GM21619 (cell line): ENCODE measurements around the gene SIGLEC9.
A peak's percentile ranks its signal among the peaks of the same experiment; 100 is the strongest.

Experiments used
- ATAC-seq: cut with Tn5 transposase; IDR thresholded peaks from one replicate; pipeline ENCODE4 v1.9.1; 2021; ENCODE audit not compliant: unreplicated experiment

Gene SIGLEC9

GRCh38 chr19:51096473-51097165, 28.1 kb upstream of the SIGLEC9 start:
- ATAC-seq: no peak

- no peak for ATAC-seq
These were observed 27.5 kb upstream of the SIGLEC9 start for GRCh38 chr19:51097166-51097738.

DNA sequence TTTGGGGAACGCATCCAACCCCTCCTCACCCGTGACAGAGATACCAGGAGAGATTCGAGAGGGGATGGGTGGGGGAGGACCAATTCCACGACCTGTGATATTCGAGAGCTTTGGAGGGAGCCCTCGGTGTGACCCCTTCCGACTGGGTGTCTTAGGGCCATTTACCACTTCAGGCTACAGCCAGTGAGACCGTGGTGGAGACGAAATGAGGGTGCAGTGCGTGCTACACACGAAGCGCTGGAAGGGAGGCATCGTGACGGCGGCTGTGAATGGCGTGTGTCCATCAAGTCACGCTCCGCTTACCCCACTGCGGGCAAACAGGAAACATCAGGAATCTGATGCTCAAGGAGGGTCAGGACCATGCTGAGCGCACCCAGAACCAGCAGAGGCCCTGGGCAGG, 26.9 kb upstream of the SIGLEC9 start:
- ATAC-seq: no peak

- no peak for ATAC-seq
These were observed 26.2 kb upstream of the SIGLEC9 start for GRCh38 chr19:51098365-51099046.

GRCh38 chr19:51099047-51099382, 25.7 kb upstream of the SIGLEC9 start:
- ATAC-seq: no peak

- ATAC-seq: no peak
These were observed 24.1 kb upstream of the SIGLEC9 start for GRCh38 chr19:51100601-51101000.

DNA sequence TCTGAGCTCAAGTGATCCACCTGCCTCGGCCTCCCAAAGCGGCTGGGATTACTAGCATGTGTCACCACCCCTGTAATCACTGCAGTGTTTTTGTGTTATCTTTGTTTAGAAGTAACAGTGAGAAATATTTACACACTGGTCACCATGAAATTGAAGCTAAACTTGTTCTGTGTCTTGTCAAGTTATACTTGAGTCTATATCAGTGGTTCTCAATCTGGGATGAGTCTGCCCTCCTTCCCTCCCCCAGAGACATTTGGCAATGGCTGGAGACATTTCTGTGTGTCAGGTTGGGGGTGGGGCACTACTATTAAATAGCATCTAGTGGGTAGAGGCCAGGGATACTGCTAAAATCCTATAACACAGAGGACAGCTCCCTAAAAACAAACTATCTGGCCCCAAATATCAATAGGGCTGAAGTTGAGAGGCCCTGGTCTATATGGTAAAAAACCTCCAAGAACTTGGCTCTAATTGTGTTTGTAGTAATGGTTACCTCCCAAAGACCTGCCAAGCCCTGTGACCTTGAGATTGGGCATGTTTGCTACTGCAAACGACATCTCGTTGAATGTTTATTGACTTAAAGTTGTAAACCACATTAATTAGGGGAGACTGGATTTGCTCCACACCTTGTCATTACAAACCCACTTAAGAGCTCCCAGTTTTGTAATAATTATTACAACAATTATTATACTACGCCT, 23.4 kb upstream of the SIGLEC9 start:
- ATAC-seq: no peak

GRCh38 chr19:51102991-51103390, 21.7 kb upstream of the SIGLEC9 start:
- no peak for ATAC-seq

DNA sequence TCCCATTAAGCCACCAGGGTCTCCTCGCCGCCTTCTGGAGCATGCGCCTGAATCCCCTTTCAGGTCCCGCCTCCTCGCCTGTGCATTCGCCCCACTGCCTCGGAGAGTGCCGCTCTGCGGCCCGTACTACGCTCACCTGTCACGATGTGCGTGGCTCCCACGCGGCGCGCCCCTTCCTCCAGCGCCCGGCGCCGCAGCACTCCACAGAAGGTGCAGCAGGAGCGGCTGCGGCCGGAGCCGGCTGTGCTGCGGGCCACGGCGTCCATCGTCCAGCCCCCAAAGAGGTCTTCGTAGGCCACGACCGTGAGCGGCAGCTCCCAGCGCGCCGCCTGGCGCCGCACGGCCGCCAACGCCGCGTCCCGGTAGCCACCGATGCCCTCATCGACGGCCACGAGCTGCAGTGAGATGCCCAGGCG, 20.8 kb upstream of the SIGLEC9 start:
- ATAC-seq: no peak

GRCh38 chr19:51107406-51108065, 17.2 kb upstream of the SIGLEC9 start:
- no peak for ATAC-seq

DNA sequence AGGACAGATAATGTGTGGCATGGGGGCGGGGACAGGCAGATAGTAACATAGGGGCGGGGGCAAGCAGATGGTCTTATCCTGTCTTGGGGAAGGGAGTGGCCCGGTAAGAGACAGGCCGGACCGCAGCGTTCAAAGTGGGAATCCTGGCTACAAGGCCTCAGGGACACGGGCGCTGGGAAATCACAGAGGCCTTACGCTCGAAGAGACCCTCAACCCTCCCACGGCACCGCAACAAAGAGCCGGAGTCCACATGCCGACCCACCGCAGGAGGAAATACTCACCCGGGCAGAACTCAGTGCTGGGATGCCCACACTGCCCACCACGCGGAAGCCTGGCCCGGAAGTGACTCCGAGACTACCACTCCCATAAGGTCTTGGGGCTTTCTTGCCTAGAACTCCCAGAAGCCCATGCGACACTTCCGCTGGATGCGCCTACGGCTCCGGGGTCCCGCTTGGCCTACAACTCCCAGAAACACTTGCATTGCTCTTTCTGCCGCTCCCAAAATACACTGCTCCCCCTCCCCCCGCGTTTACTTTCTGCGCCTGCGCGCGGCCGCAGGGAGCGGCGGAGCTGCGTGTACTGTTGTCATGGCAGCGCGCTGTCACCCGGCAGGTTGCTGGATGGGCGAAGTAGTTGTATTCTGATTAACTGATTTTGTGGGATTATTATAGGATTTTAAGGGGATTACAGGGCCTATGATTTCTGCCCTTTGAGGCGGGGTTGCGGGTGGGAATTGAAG, 16.5 kb upstream of the SIGLEC9 start, which contains the start of gene CTU1:
TSS of gene CTU1 (minus strand) at position 344 of the 739 bp plus-strand sequence. CDS start 3,840 bp downstream, outside the sequence.
- ATAC-seq: peak; percentile 93

GRCh38 chr19:51108805-51109146, 15.9 kb upstream of the SIGLEC9 start:
- ATAC-seq: peak; percentile 19

- no peak for ATAC-seq
These were observed 14.1 kb upstream of the SIGLEC9 start for GRCh38 chr19:51110666-51110971.

DNA sequence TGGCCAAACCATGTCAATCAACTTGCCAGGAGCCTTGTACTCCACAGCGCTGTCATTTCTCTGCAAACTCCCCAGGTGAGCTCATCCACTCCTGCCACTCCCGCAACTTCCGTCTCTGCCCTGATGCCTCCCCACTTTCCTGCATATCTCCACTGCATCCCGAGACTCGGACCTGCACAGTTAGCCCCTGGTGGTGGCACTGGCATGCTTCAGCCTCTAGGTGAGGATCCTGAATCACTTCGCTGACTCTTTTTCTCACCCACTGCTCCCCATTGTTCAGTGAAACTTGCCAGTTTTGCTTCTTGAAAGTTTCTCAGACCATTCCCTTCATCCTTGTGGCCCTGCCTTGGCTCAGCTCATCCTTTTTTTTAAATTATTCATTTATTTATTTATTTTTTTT, 13.1 kb upstream of the SIGLEC9 start:
- no peak for ATAC-seq

GRCh38 chr19:51114087-51114729, 10.5 kb upstream of the SIGLEC9 start:
- no peak for ATAC-seq

DNA sequence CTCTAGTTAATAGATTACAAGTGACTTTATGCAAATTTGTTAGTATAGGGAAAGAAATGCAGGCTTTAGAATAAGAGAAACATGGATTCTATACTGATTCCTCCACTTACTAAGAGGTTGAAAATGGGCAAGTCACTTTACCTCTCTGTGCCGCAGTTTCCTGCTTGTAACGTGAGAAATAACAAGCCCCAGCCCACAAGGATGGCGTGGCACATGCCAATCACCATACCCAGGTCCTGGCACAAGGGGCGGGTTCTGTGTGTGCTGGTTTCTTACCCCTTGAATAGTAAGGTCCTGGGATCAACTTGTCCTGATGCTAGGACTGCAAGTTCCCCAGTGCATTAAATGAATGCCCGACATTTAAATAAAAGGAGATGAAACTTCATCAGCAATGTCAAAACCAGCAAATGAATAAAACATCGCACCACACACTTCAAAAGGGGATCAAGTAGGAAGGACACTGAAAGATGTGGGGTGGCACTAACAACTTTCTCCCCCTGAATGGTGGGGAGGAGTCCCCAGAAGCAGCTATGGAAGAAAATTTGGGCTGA, 7.9 kb upstream of the SIGLEC9 start:
- ATAC-seq: no peak

GRCh38 chr19:51119101-51119500, 5.6 kb upstream of the SIGLEC9 start:
- ATAC-seq: no peak

DNA sequence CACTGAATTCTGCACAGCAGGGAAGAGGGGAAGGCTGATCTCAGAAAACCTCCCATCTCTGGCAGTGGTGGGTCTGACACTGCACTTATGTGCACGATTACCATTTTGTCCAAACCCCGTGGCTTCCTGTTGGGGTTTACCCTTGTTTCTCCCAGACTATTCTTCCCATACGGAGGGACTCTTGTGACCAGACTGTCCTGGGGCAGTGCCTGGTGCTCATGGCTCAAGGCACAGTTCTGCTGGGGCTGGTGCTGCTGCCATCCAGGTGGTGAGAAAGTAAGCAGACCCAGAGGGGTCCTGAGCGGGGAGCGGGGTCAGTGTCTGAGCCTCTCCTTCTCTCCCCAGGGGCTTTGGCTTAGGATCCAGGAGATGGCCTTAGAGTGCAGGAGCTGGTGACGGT, 5.1 kb upstream of the SIGLEC9 start:
- no peak for ATAC-seq

DNA sequence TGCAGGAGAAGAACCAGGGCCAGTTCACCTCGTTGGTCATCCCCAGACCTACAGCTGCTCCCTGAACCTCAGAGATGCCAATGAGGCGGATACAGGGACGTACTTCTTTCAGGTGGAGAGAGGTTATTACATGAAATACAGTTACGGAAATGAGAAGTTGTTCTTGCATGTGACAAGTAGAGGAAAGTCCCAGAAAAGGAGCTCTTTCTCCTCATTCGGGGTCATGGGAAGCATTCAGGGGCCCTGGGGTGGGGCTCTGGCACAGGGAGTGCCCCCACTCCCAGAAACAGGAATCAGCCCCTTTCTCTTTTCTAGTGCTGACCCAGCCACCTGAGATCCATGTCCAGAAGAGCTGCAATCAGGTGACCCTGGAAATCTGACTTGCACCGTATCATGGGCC, 4.5 kb upstream of the SIGLEC9 start:
- ATAC-seq: no peak

GRCh38 chr19:51121257-51121656, 3.4 kb upstream of the SIGLEC9 start:
- no peak for ATAC-seq
